HFF-Myc (cell line): ENCODE results near the gene GNG12.

Experiments used
- DNase-seq: peaks from one replicate; pipeline ENCODE4 v3.0.0-alpha.2; 2011; ENCODE audit warnings: low read depth; ENCODE audit errors: extremely low read depth
- H3K4me3 ChIP-seq: replicated peaks from 2 replicates; pipeline ENCODE4 v1.5.1; 2011; ENCODE audit warnings: low read depth, mild to moderate bottlenecking, control low read depth, low read length
- TF ChIP-seq, protein P1 (sequence below): IDR thresholded peaks from 2 replicates; pipeline ENCODE4 v1.5.1; 2012; ENCODE audit warnings: mild to moderate bottlenecking, low read depth, low read length, control low read depth; ENCODE audit errors: missing control alignments

GNG12 gene

DNA sequence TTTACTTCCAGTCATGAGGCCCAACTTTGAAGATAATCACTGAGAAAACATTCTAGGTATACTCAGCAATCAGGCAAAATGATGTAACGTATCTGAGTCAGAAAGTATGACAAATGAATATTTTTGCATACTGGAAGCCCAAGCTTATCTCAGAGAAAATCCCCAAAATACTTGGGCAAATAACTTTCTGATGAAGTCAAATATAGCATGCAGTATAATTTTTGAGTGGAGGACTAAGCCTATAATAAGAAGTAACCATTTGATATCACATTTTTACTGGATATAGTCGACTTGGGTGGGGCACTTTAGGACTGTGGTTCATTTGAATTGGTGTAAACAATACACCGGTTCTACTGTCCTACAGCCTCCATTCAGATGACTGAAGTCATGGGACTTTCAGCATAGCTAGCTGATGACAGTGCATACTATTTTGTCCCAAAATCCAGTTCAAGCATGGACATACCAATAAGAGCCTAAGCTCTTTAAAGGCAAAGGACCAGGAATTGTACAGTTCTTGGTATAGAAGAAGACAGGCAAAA is 150.5 kb downstream of the GNG12 start:
- TF ChIP-seq, protein P1, sequence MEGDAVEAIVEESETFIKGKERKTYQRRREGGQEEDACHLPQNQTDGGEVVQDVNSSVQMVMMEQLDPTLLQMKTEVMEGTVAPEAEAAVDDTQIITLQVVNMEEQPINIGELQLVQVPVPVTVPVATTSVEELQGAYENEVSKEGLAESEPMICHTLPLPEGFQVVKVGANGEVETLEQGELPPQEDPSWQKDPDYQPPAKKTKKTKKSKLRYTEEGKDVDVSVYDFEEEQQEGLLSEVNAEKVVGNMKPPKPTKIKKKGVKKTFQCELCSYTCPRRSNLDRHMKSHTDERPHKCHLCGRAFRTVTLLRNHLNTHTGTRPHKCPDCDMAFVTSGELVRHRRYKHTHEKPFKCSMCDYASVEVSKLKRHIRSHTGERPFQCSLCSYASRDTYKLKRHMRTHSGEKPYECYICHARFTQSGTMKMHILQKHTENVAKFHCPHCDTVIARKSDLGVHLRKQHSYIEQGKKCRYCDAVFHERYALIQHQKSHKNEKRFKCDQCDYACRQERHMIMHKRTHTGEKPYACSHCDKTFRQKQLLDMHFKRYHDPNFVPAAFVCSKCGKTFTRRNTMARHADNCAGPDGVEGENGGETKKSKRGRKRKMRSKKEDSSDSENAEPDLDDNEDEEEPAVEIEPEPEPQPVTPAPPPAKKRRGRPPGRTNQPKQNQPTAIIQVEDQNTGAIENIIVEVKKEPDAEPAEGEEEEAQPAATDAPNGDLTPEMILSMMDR = no peak

DNA sequence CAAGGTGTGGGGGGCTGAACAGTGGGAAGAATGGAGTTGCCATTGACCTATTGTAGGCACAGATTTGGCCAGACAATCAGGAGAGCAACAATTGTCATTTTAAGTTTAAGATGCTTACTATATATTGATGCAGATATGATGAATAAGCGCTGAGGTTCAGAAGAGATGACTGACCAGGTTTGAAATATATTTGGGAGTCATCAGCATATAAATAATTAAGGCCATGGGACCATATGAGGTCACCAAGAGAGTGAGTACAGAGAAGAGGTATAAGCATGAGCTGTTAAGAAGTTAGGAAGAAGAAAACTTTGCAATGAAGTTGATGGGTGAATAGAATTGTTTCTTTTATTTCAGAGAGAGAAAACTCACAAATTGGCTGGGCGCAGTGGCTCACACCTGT is 152.8 kb downstream of the GNG12 start:
- TF ChIP-seq, protein P1 = no peak
- no peak overlapping the region for H3K4me3 ChIP-seq
- no peak for DNase-seq

More for the DNA sequence above, 150.5 kb downstream of the GNG12 start:
- H3K4me3 ChIP-seq = no peak overlapping the region
- DNase-seq = no peak

DNA sequence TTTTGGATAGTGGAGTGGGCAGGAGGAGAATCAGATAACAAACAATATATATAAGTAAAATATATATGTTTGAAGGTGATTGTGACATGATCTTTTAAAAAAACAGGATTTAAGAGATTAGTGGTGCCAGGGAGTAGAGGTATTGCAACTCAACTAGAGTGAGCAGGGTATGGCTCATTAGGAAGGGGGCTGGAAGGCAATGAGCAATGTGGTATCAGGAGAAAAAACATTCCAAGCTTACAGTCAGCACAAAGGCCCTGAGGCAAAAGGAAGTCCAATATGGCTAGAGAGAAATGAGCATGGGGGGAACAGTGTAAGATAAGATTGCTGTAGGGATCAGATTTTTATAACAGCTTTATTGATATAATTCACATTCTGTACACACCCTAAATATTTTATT is 153.6 kb downstream of the GNG12 start:
- H3K4me3 ChIP-seq = no peak overlapping the region
- no peak for DNase-seq
- TF ChIP-seq, protein P1 = no peak

DNA sequence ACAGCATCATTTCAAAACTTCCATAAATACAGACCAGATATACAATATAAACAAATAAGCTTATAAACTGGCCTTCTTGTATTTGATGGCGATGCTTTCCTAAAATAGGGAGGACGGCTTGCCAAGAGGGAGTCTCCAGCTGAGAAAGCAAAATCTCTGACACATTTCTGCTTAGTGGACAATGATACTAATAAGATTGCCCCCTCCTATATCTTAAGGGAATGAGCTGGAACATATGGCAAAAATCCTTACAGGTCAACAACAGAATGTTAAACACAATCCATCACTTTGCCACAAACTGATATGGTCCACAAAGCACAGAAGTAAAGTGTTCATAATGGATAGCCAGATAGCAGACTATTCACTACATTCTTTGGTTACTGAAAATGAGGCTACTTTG is 155.3 kb downstream of the GNG12 start:
- H3K4me3 ChIP-seq = no peak overlapping the region
- TF ChIP-seq, protein P1 = no peak
- DNase-seq = no peak

DNA sequence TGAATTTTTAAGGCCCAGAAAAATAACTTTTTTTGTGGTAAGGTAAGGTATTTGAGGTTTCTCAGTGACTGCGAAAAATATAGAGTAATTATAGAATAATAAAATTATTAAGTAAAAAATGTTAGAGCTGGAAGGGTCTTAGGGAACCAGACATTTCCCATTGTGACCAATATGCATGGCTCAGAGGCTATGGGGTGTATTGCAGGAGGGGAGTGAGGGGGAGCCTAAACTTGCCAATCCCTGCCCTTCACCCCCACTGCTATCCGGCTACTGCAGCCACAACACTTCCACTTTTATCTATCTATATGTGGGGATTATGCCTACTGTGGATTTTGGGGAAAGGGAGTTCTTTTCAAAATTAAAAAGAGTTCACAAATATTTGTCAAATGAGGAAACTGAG is 155.9 kb downstream of the GNG12 start:
- no peak overlapping the region for H3K4me3 ChIP-seq
- TF ChIP-seq, protein P1 = no peak
- no peak for DNase-seq

DNA sequence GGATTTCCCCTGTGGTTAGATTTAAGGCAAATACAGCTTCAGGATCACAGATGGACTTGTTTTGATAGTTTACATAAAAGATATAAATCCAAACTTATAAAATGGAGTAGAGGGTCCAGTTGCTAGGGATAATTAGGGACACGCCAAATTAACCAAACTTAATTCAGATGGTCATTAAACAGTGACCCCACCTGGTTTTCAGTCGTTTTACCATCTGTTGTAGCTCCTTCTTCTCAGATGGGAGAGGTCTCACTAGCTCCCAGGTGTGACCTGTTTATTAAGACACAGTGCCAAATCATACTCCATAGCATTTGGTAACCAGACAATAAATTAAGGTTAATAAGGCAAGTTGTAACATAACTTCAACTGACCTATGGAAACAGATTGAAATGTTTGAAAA is 156.3 kb downstream of the GNG12 start:
- H3K4me3 ChIP-seq = no peak overlapping the region
- TF ChIP-seq, protein P1 = no peak
- no peak for DNase-seq

DNA sequence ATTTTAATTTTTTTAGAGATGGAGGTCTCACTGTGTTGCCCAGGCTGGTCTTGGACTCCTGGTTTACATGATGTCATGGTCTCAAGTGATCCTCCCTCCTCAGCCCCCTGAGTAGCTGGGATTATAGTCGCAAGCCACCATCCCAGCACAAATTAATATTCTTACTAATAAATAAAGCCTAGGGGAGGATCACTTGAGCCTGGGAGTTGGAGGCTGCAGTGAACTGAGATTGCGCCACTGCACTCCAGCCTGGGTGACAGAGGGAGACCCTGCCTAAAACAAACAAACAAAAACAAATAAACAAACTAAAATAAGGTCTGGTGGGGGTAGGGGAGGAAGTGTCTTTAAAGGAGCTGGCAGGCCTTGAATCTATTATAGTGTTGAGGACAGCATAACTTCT is 157.0 kb downstream of the GNG12 start:
- DNase-seq = no peak
- no peak overlapping the region for H3K4me3 ChIP-seq
- TF ChIP-seq, protein P1 = no peak
